Middle frontal gyrus (tissue), 1 donor: ENCODE results near the gene HBS1L.

Experiments used
- DNase-seq: peaks from one replicate; pipeline ENCODE4 v3.0.0-alpha.2; 2015; ENCODE audit warnings: low spot score; ENCODE audit errors: extremely low spot score

HBS1L gene

DNA sequence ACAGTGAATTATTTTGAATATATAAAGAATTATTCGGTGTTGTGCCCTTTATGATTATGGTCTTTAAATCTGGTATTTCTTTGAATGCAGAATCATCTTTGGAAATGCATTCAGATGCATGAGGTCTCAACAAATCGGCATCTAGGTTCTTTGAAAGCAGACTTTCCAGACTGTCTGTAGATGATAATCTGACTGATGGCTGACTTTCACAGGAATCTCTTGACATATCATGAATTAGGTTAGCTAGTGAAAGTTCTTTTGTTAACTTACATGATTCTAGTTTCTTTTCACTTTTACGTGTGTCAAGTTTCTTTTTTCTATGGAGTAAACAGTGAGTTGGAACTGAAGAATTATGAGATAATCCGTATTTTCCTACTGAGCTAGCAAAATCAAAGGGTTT, 17.1 kb downstream of the HBS1L start:
- no peak for DNase-seq

GRCh38 chr6:135036731-135037420, 17.7 kb downstream of the HBS1L start:
- no peak for DNase-seq

GRCh38 chr6:135033238-135033637, 21.4 kb downstream of the HBS1L start:
- no peak for DNase-seq

DNA sequence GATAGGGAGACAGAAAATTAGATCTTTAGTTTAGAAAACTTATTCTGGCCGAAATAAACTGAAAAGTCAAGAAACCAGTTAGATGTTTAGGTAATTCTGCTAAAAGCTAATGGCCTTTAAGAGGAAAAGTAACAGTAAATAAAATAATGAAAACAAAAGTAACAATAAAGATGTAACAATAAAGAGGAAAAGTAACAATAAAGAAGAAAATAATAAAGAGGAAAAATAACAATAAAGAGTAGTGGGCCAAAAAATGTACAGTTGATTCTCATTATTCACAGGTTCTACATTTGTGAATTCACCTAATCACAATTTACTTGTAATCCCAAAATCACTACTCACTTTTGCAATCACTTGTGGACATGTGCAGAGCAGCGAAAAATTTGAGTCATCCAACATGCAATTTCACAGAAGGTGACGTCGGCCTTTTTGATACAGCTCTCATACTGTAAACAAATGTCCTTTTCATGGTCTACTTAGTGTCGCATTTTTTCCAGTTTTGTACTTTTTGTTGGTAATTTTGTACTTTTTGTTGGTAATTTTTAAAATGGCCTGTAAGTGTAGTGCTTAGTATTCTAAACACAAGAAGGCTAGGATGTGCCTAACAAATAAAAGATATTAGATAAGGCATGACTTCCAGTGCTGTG, 24.0 kb downstream of the HBS1L start:
- DNase-seq = no peak

DNA sequence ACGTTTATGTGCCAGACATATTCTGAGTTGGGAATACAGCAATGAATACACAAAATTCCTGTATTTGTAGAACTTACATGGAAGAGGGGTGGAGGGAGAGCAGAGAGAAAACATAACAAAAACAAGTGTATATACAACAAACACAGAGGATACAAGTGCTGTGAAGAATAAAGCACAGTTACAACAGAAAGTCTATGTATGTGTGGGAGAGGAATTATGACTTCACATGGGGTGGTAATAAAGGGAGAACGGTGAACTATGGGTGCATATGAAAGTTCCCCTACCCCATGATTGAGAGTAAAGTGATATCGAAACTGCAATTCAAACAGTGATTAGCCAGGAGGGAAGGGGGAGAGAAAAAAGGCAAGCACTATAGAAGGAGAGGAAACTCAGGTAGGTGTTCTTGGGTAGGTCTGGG, 24.6 kb downstream of the HBS1L start:
- DNase-seq = no peak

DNA sequence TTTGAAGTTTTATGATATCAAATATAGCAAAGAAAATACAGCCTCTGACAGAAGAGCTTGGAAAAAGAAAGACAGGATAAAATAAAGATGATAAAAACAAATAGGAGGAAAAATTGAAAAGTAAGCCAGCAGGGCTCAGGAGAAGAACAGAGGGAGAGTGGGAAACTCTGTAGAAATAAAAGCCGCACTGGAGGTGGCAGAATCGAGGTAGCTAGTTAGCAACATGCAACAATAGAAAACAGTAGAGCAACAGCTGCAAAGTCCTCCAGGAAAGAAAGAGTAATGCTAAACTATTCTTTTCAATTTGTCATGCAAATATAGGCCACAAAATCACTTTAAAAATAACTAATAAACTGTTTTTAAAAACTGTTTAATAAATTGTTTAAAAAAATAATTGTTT, 28.8 kb downstream of the HBS1L start:
- DNase-seq = no peak

DNA sequence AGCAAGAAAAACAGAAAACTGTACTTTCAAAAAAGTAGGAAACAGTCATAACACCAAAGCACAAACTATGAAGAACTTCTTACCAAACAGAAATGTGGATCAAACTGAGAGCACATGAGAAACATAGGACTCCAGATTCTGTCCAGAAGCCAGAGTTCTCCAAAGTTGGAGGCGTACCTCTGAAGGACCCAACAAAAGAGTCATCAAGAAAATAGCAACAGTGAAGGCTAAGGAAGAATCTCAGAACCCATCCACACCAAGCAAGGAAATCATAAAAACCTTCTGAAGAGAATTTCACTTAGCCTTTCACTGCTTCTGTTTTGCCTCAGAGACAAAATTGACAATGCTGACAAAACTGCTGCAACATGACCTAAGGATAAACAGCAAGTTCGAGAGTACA, 29.4 kb downstream of the HBS1L start:
- no peak for DNase-seq

- no peak for DNase-seq
These were observed 32.4 kb downstream of the HBS1L start for GRCh38 chr6:135022050-135022697.

DNA sequence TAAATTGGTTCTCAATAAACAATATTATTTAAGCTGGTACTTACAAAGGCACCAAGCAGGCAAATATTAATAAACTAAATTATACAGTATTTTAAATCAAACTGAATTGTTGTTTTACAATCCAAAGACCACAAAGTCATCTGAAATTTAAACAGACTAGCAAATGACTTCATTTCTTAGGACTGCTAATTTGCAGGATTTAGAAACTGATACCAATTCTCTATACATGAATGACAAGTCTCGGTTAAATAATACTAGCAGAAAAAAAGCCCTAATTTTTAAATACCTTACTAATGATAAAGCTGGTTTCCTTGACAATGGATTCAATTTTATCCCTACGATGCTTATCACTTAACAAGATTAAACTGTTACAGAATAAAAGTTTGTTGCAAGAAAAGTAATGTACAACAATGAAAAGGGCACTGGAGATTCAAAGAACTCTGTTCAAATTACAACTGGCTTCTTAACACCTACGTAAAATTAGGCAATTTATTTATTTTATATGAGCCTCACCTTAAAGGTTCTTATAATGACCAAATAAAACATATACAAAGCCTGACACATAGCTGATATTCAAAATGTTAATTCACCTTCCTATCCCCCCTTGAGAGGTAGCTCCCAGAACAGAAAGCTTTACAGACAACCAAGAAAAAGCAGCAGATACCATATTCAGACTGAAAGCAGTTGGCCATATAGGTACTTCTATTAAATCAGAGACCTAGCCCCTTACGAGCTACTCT, 33.1 kb downstream of the HBS1L start:
- no peak for DNase-seq

DNA sequence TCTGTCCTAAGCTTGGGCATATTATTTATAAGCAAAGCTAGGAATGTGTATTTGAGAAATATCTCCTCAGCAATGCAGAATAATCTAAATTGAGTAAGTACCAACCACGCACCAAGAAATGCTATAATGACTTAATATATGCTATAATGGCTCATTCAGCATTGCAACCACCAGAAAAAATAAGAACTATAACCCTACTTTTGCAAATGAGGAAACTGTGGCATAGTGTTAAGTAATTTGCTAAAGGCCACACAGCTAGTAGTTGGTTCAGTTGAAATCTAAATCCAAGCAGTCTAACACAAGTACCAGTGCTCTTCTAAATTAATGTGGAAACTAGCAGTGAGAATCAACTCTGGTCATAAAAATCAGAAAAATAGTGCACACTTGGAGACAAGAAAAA, 35.7 kb downstream of the HBS1L start:
- DNase-seq = no peak

- DNase-seq = no peak
These were observed 36.6 kb downstream of the HBS1L start for GRCh38 chr6:135018052-135018451.

GRCh38 chr6:135014353-135014832, 40.2 kb downstream of the HBS1L start:
- DNase-seq = no peak

- DNase-seq = no peak
These were observed 41.4 kb downstream of the HBS1L start for GRCh38 chr6:135013211-135013610.

DNA sequence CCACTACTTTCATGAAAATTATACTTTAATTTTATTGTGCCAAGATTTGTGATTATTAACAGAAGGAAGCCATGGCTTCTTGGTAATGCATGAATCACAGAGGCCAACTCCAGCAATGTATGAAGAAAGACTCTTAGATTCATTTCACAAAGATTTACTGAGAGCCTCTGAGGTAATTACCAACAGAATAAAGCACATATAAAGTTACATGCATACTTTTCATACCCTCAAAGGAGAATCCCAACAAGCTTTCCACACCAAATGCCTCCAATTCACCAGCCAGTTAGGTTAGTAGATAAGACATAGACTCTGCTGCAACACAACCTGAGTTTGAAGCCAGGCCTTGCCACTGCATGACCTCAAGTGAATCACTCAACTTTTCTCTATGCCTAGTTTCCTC, 41.9 kb downstream of the HBS1L start:
- no peak for DNase-seq

DNA sequence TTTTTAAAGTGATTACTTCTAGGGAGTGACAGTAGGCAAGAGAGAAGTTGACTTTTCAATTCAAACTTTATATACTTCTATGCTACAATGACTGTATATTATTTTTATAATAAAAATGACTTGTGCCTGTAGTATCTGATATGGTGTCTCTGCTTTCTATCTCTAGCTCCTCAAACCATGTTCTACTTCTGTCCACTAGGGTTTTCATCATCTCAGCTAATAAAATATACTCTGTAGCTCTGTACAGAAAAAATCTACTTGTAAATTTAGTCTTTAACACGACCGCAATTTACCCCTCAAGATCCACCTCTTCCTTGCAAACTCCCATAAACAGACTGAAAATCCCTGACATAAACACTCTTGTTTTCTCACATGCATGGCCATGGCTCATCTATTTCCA, 42.3 kb downstream of the HBS1L start:
- no peak for DNase-seq

GRCh38 chr6:135008941-135009290, 45.7 kb downstream of the HBS1L start:
- no peak for DNase-seq

- no peak for DNase-seq
These were observed 46.3 kb downstream of the HBS1L start for GRCh38 chr6:135008072-135008940.

DNA sequence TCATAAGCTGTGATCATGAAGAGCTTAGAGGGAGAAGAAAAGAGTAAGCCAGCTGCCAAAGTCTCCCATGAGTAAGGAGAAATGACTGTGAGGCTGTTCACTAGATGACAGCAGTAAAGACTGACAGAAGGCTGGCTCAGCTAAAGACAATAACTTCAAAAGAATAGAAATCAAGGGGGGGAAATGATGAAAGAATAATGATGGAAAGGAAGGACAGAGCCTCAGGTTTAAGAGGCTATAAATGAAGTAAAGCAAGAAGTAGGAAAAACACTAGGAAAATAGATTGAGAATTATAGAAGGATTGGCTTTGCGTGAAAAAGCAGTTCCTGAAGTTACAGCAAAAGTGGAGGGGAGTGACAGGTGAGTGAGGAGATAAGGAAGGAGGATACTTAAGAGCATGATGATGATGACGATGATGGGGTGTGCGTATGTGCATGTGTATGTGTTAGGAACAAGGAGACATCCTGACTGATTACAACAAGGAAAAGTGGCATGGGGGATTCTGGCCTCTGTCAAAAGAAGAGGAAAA, 48.2 kb downstream of the HBS1L start:
- DNase-seq = no peak

DNA sequence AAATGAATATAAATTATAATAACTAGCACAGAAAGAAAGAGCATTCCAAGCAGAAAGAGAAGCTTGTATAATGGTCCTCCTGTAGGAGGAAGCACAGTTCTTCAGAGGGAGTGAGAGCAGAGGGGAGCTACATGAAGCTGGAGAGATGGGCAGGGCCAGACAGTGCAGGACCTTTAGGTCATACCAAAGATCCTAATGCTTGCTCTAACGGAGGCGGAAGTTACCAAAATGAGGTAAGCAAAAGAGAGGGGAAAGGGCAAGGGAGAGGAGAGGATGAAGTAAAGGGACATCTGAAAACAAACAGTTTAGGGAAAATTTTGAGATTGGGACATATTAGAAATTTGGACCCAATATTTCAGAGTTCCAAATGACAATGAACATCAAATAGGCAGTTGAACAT, 50.2 kb downstream of the HBS1L start:
- no peak for DNase-seq

- DNase-seq = no peak
These were observed 51.5 kb downstream of the HBS1L start for GRCh38 chr6:135002974-135003703.
